Glutamatergic neuron (in vitro differentiated cells): ENCODE measurements around the gene GUCA2B. TPM values are rescaled to one million over a fixed set of nuclear protein-coding genes. Genes with fewer than 3 reads are reported as not detected.

Experiments
- DNase-seq: peaks from one replicate; pipeline ENCODE4 v3.0.0; 2022
- H3K27ac Mint-ChIP-seq: one replicate; pipeline ENCODE4 v1.8.0; 2020; ENCODE audit warnings: mild to moderate bottlenecking, mixed read lengths, inconsistent platforms; ENCODE audit not compliant: unreplicated experiment
- H3K27me3 Mint-ChIP-seq: one replicate; pipeline ENCODE4 v1.8.0; 2020; ENCODE audit warnings: mild to moderate bottlenecking, moderate library complexity, mixed read lengths, inconsistent platforms; ENCODE audit not compliant: unreplicated experiment
- H3K36me3 Mint-ChIP-seq: one replicate; pipeline ENCODE4 v1.8.0; 2020; ENCODE audit warnings: mild to moderate bottlenecking, mixed read lengths, inconsistent platforms; ENCODE audit not compliant: unreplicated experiment
- H3K4me1 Mint-ChIP-seq: one replicate; pipeline ENCODE4 v1.8.0; 2020; ENCODE audit warnings: mild to moderate bottlenecking, low read depth, mixed read lengths, inconsistent platforms; ENCODE audit not compliant: unreplicated experiment
- H3K4me3 Mint-ChIP-seq: one replicate; pipeline ENCODE4 v1.8.0; 2020; ENCODE audit warnings: mild to moderate bottlenecking, mixed read lengths, inconsistent platforms; ENCODE audit not compliant: unreplicated experiment
- H3K9me3 Mint-ChIP-seq: one replicate; pipeline ENCODE4 v1.8.0; 2020; ENCODE audit warnings: mild to moderate bottlenecking, moderate library complexity, mixed read lengths, inconsistent platforms; ENCODE audit not compliant: unreplicated experiment
- total RNA-seq: library from RNA; stranded (reverse); fragmentation: NEBNext Ultra II Directional; extraction: Animal tissue kit (Norgen Biotek cat#: 25700); gene quantifications from one replicate; pipeline ENCODE4 v1.2.1, GENCODE V29; 2021; ENCODE audit not compliant: unreplicated experiment
- TF ChIP-seq, protein P1 (sequence below): fragments of 200-600 bp; sonication (generic); IDR thresholded peaks from one replicate; pipeline ENCODE4 v1.5.0; 2021; ENCODE audit not compliant: partially characterized antibody, unreplicated experiment

GUCA2B gene
- total RNA-seq, 1 donor from 2014 or later: not detected

DNA sequence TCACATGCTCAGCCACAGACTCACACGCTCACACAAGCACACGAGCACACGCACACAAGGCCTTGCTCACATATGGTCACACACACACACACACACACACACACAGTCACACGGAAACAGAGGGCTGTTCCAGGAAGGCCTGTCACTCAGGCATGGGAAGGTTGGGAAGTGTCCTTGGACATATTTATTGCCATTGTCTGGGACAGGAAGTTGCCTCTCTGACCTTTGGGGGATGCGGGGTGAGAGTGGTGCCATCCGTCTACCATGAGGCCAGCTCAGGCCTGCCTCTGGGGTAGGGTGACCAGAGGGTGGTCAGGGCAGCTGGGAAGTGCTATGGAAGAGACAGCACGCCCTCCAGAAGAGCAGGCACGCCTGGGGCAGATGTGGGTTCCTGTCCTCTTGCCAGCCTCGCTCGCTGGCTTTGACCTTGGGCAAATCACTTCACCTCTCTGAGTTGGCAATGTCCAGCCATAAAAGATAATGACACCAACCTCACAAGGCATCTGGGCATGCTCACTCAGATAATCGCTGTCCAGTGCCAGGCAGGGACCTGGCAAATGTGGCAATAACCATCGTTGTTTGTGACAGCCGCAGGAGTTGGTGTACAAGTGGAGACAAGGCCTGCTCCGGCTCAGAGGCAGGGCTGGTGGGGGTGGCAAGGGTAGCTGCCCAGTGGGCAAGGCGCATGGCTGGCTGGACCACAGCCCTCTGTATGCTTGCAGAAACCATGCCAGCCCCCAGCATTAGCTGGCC lies 19.3 kb downstream of the GUCA2B start:
- DNase-seq: no peak
- H3K27ac Mint-ChIP-seq: peak overlapping the region; percentile 87
- peaks cover 3% of the 10 kb centered on the region for H3K9me3 Mint-ChIP-seq
- no peaks in the 10 kb centered on the region for H3K36me3 Mint-ChIP-seq
- peaks cover 10% of the 10 kb centered on the region for H3K4me1 Mint-ChIP-seq
- H3K4me3 Mint-ChIP-seq: no peak overlapping the region
- peaks cover 5% of the 10 kb centered on the region for H3K27me3 Mint-ChIP-seq
- TF ChIP-seq, protein P1, sequence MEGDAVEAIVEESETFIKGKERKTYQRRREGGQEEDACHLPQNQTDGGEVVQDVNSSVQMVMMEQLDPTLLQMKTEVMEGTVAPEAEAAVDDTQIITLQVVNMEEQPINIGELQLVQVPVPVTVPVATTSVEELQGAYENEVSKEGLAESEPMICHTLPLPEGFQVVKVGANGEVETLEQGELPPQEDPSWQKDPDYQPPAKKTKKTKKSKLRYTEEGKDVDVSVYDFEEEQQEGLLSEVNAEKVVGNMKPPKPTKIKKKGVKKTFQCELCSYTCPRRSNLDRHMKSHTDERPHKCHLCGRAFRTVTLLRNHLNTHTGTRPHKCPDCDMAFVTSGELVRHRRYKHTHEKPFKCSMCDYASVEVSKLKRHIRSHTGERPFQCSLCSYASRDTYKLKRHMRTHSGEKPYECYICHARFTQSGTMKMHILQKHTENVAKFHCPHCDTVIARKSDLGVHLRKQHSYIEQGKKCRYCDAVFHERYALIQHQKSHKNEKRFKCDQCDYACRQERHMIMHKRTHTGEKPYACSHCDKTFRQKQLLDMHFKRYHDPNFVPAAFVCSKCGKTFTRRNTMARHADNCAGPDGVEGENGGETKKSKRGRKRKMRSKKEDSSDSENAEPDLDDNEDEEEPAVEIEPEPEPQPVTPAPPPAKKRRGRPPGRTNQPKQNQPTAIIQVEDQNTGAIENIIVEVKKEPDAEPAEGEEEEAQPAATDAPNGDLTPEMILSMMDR: no peak

DNA sequence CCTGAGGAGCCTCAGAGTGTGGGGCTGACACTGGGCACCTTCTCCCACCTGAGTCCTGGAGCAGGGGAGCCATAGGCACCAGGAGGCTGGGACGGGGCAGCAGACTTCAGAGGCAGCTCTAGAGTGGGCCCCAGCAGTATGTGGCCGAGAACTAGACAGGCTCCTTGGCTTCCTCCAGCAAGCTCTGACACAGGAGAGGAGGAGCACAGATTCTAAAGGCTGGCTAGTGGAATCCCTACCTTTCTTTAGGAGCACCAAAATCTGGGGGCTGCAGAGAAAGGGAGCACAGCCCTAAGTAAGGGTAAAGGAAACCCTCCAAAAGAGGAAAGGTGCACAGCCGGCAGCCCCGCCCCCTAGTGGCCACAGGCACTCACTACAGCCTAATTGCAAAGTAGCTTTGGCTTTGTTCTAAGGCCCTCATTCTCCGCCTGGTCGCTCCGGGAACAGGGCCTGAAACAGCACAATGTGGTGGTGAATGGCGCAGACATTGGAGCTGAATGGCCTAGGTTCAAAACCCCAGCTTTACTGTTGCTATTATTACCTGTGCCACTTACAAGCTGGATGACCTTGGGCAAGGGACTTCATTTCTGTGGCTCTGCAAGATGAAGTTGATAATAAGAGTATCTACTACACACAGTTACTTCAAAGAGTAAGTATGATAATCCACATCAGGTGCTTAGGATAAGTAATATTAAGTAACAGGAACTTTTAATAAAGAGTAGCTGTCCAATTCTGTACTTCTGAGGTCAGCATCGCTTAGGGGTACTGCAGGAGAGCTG lies 20.1 kb downstream of the GUCA2B start:
- H3K36me3 Mint-ChIP-seq: no peaks in the 10 kb centered on the region
- TF ChIP-seq, protein P1: peak; percentile 99
- peaks cover 10% of the 10 kb centered on the region for H3K4me1 Mint-ChIP-seq
- peaks cover 5% of the 10 kb centered on the region for H3K27me3 Mint-ChIP-seq
- DNase-seq: peak; percentile 88
- H3K4me3 Mint-ChIP-seq: no peak overlapping the region
- peaks cover 3% of the 10 kb centered on the region for H3K9me3 Mint-ChIP-seq
- H3K27ac Mint-ChIP-seq: peak overlapping the region; percentile 36

DNA sequence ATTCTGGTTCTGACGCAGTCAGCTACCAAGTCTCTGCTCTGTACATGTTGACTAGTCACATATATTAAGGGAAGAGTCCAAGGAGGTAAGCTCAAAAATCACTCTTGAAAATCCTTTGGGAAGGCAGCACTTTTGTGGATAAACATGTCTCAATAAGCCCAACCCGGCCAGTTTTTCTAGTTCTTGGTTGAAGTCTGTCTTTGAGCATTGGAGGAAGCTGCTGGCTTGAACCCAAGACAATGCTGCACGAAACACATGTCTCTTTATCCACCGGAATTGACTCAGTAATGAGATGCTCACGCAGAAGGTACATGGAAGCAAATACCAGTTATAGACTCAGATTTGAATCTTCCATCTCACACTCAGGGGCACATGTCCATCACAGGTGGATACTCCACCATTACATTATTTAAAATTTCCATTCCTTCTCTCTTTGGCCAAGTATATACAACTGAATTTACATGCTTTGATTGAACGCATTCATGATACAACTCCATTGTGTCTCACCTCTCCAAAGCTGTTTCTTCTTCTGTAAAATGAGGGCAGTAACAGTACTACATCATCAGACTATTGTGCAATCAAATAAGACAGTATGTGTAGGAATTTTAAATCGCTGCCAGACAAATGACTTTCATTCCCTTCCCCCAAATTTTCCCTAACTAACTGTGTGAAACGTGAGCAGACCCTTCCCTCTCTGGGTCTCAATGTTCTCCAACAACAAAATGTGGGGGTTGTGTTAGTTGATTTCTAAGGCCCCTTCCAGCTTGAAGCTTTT lies 20.9 kb downstream of the GUCA2B start:
- Mint-ChIP-seq H3K36me3 (no peaks in the 10 kb centered on the region), H3K27ac (no peak overlapping the region), H3K27me3 (peaks cover 5% of the 10 kb centered on the region), H3K9me3 (peaks cover 3% of the 10 kb centered on the region), H3K4me1 (peaks cover 10% of the 10 kb centered on the region), H3K4me3 (no peak overlapping the region)
- no peak for DNase-seq
- TF ChIP-seq, protein P1: no peak

DNA sequence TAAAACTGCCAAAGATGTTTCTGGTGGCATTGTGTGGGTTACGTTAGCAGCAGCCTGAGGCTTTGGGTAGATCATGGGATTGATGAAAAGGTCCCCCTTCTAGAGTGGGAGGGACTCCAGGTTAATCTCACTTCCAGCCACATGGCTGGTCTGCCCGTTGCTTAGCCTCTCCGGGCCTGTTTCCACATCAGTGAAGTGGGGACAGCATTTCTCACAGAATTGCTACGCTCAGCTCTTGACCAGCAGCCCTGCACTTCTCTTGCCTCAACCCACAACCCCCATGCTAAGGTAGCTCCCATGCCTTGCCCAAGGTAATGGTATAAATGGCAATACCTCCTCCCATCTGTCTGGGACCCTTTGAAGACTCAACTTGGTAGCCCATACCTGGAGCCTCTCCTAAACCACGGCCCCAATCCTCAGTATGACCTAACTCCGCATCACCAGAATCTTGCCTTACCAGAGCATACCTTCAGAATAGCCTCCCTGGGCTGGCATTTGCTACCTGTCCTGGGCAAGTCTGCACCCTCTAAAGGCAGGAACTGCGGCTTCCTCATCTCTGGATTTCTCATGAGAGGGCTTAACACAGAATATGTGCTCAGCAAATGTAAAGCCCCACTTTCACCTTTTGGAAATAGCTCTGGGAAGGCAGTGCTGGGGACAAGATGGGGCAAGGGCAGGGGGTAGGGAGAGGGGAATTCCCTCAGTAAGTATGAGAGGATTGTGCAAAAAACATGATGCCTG lies 22.3 kb downstream of the GUCA2B start:
- Mint-ChIP-seq H3K27ac (no peak overlapping the region), H3K4me1 (peaks cover 10% of the 10 kb centered on the region), H3K9me3 (peaks cover 3% of the 10 kb centered on the region), H3K36me3 (no peaks in the 10 kb centered on the region), H3K4me3 (no peak overlapping the region), H3K27me3 (peaks cover 5% of the 10 kb centered on the region)
- TF ChIP-seq, protein P1: no peak
- no peak for DNase-seq
